Measurements from ENCODE around the gene RAB6A.
"Not testable (repeated sequence)": the region's sequence is repeated elsewhere in the genome, so short reads cannot be mapped to it uniquely, and the experiment has no call there.

Gene RAB6A

DNA sequence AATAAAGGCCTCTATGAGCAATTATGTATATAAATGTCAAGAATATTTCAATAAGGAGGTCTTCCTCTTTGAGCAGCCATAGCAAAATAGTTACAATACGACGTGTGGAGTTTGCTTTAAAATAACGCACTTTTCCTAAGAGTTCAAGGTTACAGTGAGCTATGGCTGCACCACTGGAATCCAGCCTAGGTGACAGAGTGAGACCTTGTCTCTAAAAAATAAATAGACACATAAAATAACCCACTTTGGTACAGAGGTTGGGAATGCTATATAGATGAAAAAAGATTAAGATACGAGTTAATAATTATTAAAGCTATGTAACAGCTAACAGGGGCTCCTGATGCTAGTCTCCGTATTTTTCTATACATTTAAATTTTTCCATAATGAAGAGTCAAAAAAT, 12.6 kb downstream of the RAB6A start:
- no peak overlapping the region for H3K4me3 ChIP-seq (replicated peaks in 1 of 2; ENCODE audit: low read depth in 2 of 2, low read length in 2 of 2)
- DNase-seq (ENCODE audit: low read depth in 2 of 2), result no peak
- no peak for TF ChIP-seq CTCF (IDR thresholded peaks at IDR 0.05; ENCODE audit: low read depth, low read length)

- no peak for TF ChIP-seq CTCF (IDR thresholded peaks at IDR 0.05; ENCODE audit: low read depth, low read length)
- DNase-seq (ENCODE audit: low read depth in 2 of 2), result no peak
- H3K4me3 ChIP-seq (replicated peaks in 1 of 2; ENCODE audit: low read depth in 2 of 2, low read length in 2 of 2), result no peak overlapping the region
Measured at GRCh38 chr11:73747762-73748161, 13.1 kb downstream of the RAB6A start.

DNA sequence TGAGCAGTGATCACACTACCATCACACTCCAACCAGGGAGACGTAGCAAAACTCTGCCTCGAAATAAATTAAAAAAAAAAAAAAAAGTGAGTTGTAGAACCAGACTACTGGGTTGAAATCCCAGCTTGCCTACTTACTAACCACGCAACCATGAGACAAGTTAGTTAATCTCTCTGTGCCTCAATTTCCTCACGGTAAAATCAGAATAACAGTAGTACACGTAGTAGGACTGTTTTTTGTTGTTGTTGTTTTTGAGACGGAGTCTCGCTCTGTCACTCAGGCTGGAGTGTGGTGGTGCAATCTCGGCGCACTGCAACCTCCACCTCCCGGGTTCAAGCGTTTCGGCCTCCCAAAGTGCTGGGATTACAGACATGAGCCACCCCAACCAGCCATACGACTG, 14.2 kb downstream of the RAB6A start:
- TF ChIP-seq CTCF (IDR thresholded peaks at IDR 0.05; ENCODE audit: low read depth, low read length), result no peak
- no peak overlapping the region for H3K4me3 ChIP-seq (replicated peaks in 1 of 2; ENCODE audit: low read depth in 2 of 2, low read length in 2 of 2)
- no peak for DNase-seq (ENCODE audit: low read depth in 2 of 2)

- DNase-seq (ENCODE audit: low read depth in 2 of 2), result no peak
- H3K4me3 ChIP-seq (replicated peaks in 1 of 2; ENCODE audit: low read depth in 2 of 2, low read length in 2 of 2), result no peak overlapping the region
- no peak for TF ChIP-seq CTCF (IDR thresholded peaks at IDR 0.05; ENCODE audit: low read depth, low read length)
Measured at GRCh38 chr11:73743045-73743444, 17.8 kb downstream of the RAB6A start.

- DNase-seq (ENCODE audit: low read depth in 2 of 2); H3K4me3 ChIP-seq (replicated peaks in 1 of 2; ENCODE audit: low read depth in 2 of 2, low read length in 2 of 2): not testable (repeated sequence)
Measured at GRCh38 chr11:73735959-73736358, 24.9 kb downstream of the RAB6A start.

GRCh38 chr11:73734993-73735392, 25.9 kb downstream of the RAB6A start:
- no peak for TF ChIP-seq CTCF (IDR thresholded peaks at IDR 0.05; ENCODE audit: low read depth, low read length)
- H3K4me3 ChIP-seq (replicated peaks in 1 of 2; ENCODE audit: low read depth in 2 of 2, low read length in 2 of 2), result no peak overlapping the region

GRCh38 chr11:73734011-73734410, 26.9 kb downstream of the RAB6A start:
- not testable (repeated sequence) for DNase-seq (ENCODE audit: low read depth in 2 of 2); H3K4me3 ChIP-seq (replicated peaks in 1 of 2; ENCODE audit: low read depth in 2 of 2, low read length in 2 of 2)

More at GRCh38 chr11:73734993-73735392, 25.9 kb downstream of the RAB6A start:
- DNase-seq (ENCODE audit: low read depth in 2 of 2), result peak in 1 of 2 donors; percentile 39

- H3K4me3 ChIP-seq (replicated peaks in 1 of 2; ENCODE audit: low read depth in 2 of 2, low read length in 2 of 2); DNase-seq (ENCODE audit: low read depth in 2 of 2): not testable (repeated sequence)
Measured at GRCh38 chr11:73732936-73733335, 27.9 kb downstream of the RAB6A start.

Measured in cardiac fibroblast (primary cell).